ENCODE data around the gene MRPL55.

MRPL55 gene

GRCh38 chr1:228147768-228148167 is 38.7 kb upstream of the MRPL55 start:
- no peak for TF ChIP-seq CTCF (IDR thresholded peaks at IDR 0.05; ENCODE audit: insufficient read depth, low read depth, low read length, missing control alignments)
- no peak overlapping the region for H3K4me3 ChIP-seq (ENCODE audit: low read depth, low read length)
- no peak for DNase-seq (ENCODE audit: low read depth)

- no peak overlapping the region for H3K4me3 ChIP-seq (ENCODE audit: low read depth, low read length)
- no peak for TF ChIP-seq CTCF (IDR thresholded peaks at IDR 0.05; ENCODE audit: insufficient read depth, low read depth, low read length, missing control alignments)
- no peak for DNase-seq (ENCODE audit: low read depth)
Observed at GRCh38 chr1:228147151-228147693, 38.1 kb upstream of the MRPL55 start.

- TF ChIP-seq CTCF (IDR thresholded peaks at IDR 0.05; ENCODE audit: insufficient read depth, low read depth, low read length, missing control alignments), result no peak
- no peak for DNase-seq (ENCODE audit: low read depth)
- no peak overlapping the region for H3K4me3 ChIP-seq (ENCODE audit: low read depth, low read length)
Observed at GRCh38 chr1:228146417-228147150, 37.5 kb upstream of the MRPL55 start.

GRCh38 chr1:228145463-228146416 is 36.6 kb upstream of the MRPL55 start:
- TF ChIP-seq CTCF (IDR thresholded peaks at IDR 0.05; ENCODE audit: insufficient read depth, low read depth, low read length, missing control alignments), result no peak
- no peak for DNase-seq (ENCODE audit: low read depth)
- H3K4me3 ChIP-seq (ENCODE audit: low read depth, low read length), result no peak overlapping the region

- DNase-seq (ENCODE audit: low read depth), result no peak
- H3K4me3 ChIP-seq (ENCODE audit: low read depth, low read length), result no peak overlapping the region
- TF ChIP-seq CTCF (IDR thresholded peaks at IDR 0.05; ENCODE audit: insufficient read depth, low read depth, low read length, missing control alignments), result no peak
Observed at GRCh38 chr1:228144993-228145343, 35.9 kb upstream of the MRPL55 start.

GRCh38 chr1:228144193-228144992 is 35.3 kb upstream of the MRPL55 start:
- no peak for TF ChIP-seq CTCF (IDR thresholded peaks at IDR 0.05; ENCODE audit: insufficient read depth, low read depth, low read length, missing control alignments)
- H3K4me3 ChIP-seq (ENCODE audit: low read depth, low read length), result no peak overlapping the region
- DNase-seq (ENCODE audit: low read depth), result no peak

All from GM12865 (cell line).